ENCODE data around the gene NEDD8.
"Not testable (repeated sequence)": the region's sequence is repeated elsewhere in the genome, so short reads cannot be mapped to it uniquely, and the experiment has no call there.

Gene NEDD8

DNA sequence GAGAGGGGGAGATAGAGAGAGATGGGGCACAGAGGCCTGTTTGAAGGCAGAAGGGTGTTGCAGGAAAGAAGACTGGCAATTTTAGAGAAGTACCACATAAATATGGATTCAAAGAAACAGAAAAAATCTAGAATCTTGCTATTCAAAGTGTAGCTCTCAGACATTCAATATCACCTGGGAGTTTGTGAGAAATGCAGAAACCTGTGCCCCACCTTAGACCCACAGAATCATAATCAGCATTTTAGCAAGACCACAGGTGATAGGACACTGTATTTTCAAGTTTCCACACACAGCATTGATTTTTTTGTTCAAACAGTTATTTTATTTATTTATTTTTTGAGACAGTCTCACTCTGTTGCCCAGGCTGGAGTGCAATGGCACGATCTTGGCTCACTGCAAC, 3.3 kb downstream of the NEDD8 start:
- Histone ChIP-seq H3K36me3 (ENCODE audit: insufficient read depth, low read length) (peaks cover 14% of the 10 kb centered on the region), H3K9ac (ENCODE audit: low read depth, low read length) (no peak overlapping the region), H3K4me3 (ENCODE audit: low read depth in 1 of 2, low read length in 2 of 2) (no peak overlapping the region), H3K27me3 (ENCODE audit: insufficient read depth, low read length, poor library complexity) (no peaks in the 10 kb centered on the region), H4K20me1 (ENCODE audit: insufficient read depth, low read length) (peaks cover 4% of the 10 kb centered on the region; the same call in 1 of the 2 replicates), H3K4me2 (ENCODE audit: insufficient read depth, low read length) (no peak overlapping the region), H3K79me2 (ENCODE audit: insufficient read depth, low read length) (peaks cover 87% of the 10 kb centered on the region), H3K27ac (ENCODE audit: low read length) (no peak overlapping the region), H3K9me3 (ENCODE audit: insufficient read depth, low read length, severe bottlenecking) (no peaks in the 10 kb centered on the region), H2AFZ (ENCODE audit: low read depth, low read length) (no peak overlapping the region), H3K4me1 (ENCODE audit: insufficient read depth, low read length) (peaks cover 28% of the 10 kb centered on the region)
- no peak for DNase-seq
- TF ChIP-seq, protein P1, sequence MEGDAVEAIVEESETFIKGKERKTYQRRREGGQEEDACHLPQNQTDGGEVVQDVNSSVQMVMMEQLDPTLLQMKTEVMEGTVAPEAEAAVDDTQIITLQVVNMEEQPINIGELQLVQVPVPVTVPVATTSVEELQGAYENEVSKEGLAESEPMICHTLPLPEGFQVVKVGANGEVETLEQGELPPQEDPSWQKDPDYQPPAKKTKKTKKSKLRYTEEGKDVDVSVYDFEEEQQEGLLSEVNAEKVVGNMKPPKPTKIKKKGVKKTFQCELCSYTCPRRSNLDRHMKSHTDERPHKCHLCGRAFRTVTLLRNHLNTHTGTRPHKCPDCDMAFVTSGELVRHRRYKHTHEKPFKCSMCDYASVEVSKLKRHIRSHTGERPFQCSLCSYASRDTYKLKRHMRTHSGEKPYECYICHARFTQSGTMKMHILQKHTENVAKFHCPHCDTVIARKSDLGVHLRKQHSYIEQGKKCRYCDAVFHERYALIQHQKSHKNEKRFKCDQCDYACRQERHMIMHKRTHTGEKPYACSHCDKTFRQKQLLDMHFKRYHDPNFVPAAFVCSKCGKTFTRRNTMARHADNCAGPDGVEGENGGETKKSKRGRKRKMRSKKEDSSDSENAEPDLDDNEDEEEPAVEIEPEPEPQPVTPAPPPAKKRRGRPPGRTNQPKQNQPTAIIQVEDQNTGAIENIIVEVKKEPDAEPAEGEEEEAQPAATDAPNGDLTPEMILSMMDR (IDR thresholded peaks at IDR 0.05; ENCODE audit: borderline replicate concordance, extremely low read depth, low read length, poor library complexity, severe bottlenecking) = no peak
- no peak for TF ChIP-seq EZH2 (IDR thresholded peaks at IDR 0.05; ENCODE audit: borderline replicate concordance, low read depth, low read length, severe bottlenecking)
- ATAC-seq (ENCODE audit: insufficient read depth, low read depth) = no peak

- Histone ChIP-seq H3K9ac (ENCODE audit: low read depth, low read length) (no peak overlapping the region), H2AFZ (ENCODE audit: low read depth, low read length) (no peak overlapping the region), H3K27ac (ENCODE audit: low read length) (no peak overlapping the region), H3K27me3 (ENCODE audit: insufficient read depth, low read length, poor library complexity) (no peaks in the 10 kb centered on the region), H3K79me2 (ENCODE audit: insufficient read depth, low read length) (peaks cover 81% of the 10 kb centered on the region), H3K4me3 (ENCODE audit: low read depth in 1 of 2, low read length in 2 of 2) (no peak overlapping the region), H3K36me3 (ENCODE audit: insufficient read depth, low read length) (peaks cover 12% of the 10 kb centered on the region), H3K9me3 (ENCODE audit: insufficient read depth, low read length, severe bottlenecking) (no peaks in the 10 kb centered on the region), H4K20me1 (ENCODE audit: insufficient read depth, low read length) (peaks cover 4% of the 10 kb centered on the region; the same call in 1 of the 2 replicates), H3K4me2 (ENCODE audit: insufficient read depth, low read length) (no peak overlapping the region), H3K4me1 (ENCODE audit: insufficient read depth, low read length) (peaks cover 16% of the 10 kb centered on the region)
- DNase-seq (no peak), ATAC-seq (ENCODE audit: insufficient read depth, low read depth) (no peak)
- TF ChIP-seq, protein P1 (IDR thresholded peaks at IDR 0.05; ENCODE audit: borderline replicate concordance, extremely low read depth, low read length, poor library complexity, severe bottlenecking) = no peak
- no peak for TF ChIP-seq EZH2 (IDR thresholded peaks at IDR 0.05; ENCODE audit: borderline replicate concordance, low read depth, low read length, severe bottlenecking)
These were observed 5.7 kb downstream of the NEDD8 start for GRCh38 chr14:24226473-24226872.

GRCh38 chr14:24224618-24225071, 7.5 kb downstream of the NEDD8 start:
- H3K27me3 ChIP-seq (ENCODE audit: insufficient read depth, low read length, poor library complexity) = no peaks in the 10 kb centered on the region
- no peak overlapping the region for H3K4me3 ChIP-seq (ENCODE audit: low read depth in 1 of 2, low read length in 2 of 2)

GRCh38 chr14:24222987-24223386, 9.2 kb downstream of the NEDD8 start:
- peaks cover 75% of the 10 kb centered on the region for H3K79me2 ChIP-seq (ENCODE audit: insufficient read depth, low read length)
- H3K27ac ChIP-seq (ENCODE audit: low read length); H3K27me3 ChIP-seq (ENCODE audit: insufficient read depth, low read length, poor library complexity); ATAC-seq (ENCODE audit: insufficient read depth, low read depth); H3K9me3 ChIP-seq (ENCODE audit: insufficient read depth, low read length, severe bottlenecking); H3K4me3 ChIP-seq (ENCODE audit: low read depth in 1 of 2, low read length in 2 of 2); H3K4me1 ChIP-seq (ENCODE audit: insufficient read depth, low read length); H3K36me3 ChIP-seq (ENCODE audit: insufficient read depth, low read length); H3K9ac ChIP-seq (ENCODE audit: low read depth, low read length); H3K4me2 ChIP-seq (ENCODE audit: insufficient read depth, low read length); H2AFZ ChIP-seq (ENCODE audit: low read depth, low read length); H4K20me1 ChIP-seq (ENCODE audit: insufficient read depth, low read length); DNase-seq: not testable (repeated sequence)

More at GRCh38 chr14:24224618-24225071, 7.5 kb downstream of the NEDD8 start:
- Histone ChIP-seq H3K4me1 (ENCODE audit: insufficient read depth, low read length) (peaks cover 3% of the 10 kb centered on the region; the same call in 1 of the 2 replicates), H2AFZ (ENCODE audit: low read depth, low read length) (no peak overlapping the region), H3K4me2 (ENCODE audit: insufficient read depth, low read length) (no peak overlapping the region), H3K27ac (ENCODE audit: low read length) (no peak overlapping the region), H3K79me2 (ENCODE audit: insufficient read depth, low read length) (peaks cover 81% of the 10 kb centered on the region), H3K9ac (ENCODE audit: low read depth, low read length) (no peak overlapping the region), H3K9me3 (ENCODE audit: insufficient read depth, low read length, severe bottlenecking) (no peaks in the 10 kb centered on the region), H4K20me1 (ENCODE audit: insufficient read depth, low read length) (peaks cover 2% of the 10 kb centered on the region; the same call in 1 of the 2 replicates), H3K36me3 (ENCODE audit: insufficient read depth, low read length) (peaks cover 11% of the 10 kb centered on the region)
- DNase-seq = no peak
- TF ChIP-seq, protein P1 (IDR thresholded peaks at IDR 0.05; ENCODE audit: borderline replicate concordance, extremely low read depth, low read length, poor library complexity, severe bottlenecking) = no peak
- TF ChIP-seq EZH2 (IDR thresholded peaks at IDR 0.05; ENCODE audit: borderline replicate concordance, low read depth, low read length, severe bottlenecking) = no peak
- no peak for ATAC-seq (ENCODE audit: insufficient read depth, low read depth)
